ENCODE data around the gene RBM34.
"Not testable (repeated sequence)": the region's sequence is repeated elsewhere in the genome, so short reads cannot be mapped to it uniquely, and the experiment has no call there.

The RBM34 gene, protein sequence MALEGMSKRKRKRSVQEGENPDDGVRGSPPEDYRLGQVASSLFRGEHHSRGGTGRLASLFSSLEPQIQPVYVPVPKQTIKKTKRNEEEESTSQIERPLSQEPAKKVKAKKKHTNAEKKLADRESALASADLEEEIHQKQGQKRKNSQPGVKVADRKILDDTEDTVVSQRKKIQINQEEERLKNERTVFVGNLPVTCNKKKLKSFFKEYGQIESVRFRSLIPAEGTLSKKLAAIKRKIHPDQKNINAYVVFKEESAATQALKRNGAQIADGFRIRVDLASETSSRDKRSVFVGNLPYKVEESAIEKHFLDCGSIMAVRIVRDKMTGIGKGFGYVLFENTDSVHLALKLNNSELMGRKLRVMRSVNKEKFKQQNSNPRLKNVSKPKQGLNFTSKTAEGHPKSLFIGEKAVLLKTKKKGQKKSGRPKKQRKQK

DNA sequence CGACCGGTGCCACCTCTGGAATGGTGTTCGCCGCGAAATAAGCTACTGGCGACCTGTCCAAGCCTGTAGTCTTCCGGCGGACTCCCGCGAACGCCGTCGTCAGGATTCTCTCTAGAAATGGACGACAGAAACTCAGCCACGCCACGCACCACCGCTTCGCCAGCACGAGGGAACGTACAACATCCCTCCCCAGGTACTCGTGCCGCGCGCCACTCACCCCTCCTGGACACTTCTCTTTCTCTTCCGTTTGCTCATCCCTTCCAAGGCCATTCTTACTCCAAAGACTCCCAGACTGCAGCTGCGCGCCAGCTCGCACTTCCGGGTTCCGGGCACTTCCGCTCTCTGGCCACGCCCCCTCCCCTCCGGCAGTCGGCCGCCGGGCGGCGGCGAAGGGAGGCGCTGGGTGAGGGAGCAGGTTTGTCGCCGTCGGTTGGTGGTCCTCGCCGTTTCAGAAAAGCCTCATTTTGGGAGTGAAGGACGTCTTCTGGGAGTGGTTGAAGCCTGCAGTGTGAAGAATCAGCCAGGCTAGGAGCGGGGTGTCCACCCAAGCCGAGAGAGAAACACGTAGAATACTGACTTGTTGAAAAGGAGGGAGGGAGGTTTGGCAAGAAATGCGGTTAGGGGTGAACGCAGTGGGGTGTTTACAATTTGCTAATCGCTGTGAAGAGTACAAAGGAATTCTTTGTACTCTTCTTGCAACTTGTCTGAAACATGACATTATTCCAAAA lies at the start of gene RBM34:
TSS of gene RBM34 (minus strand) at position 294 of the 728 bp plus-strand sequence. CDS start at position 270, 24 bp downstream.
- Histone ChIP-seq H3K27ac (ENCODE audit: low read depth, low read length) (peak within 1 kb of the TSS; percentile 56; the same call in 1 of the 2 replicates), H3K9ac (ENCODE audit: low read length) (peak within 1 kb of the TSS; percentile 90), H3K4me3 (ENCODE audit: low read depth, low read length) (peak within 1 kb of the TSS; percentile 95), H3K4me1 (ENCODE audit: control insufficient read depth, insufficient read depth, low read length) (0 out of 2 replicates have a peak, but pooled peaks cover 8% of the 10 kb centered on the region), H3K36me3 (ENCODE audit: control insufficient read depth, insufficient read depth, low read length) (peaks cover 38% of the 10 kb centered on the region), H3K27me3 (ENCODE audit: control insufficient read depth, insufficient read depth, low read length) (no peaks in the 10 kb centered on the region), H3K9me3 (ENCODE audit: control insufficient read depth, insufficient read depth, low read depth, low read length) (no peaks in the 10 kb centered on the region)

GRCh38 chr1:235207209-235207565 lies 46.1 kb upstream of the RBM34 start:
- H3K4me1 ChIP-seq (ENCODE audit: control insufficient read depth, insufficient read depth, low read length) = no peaks in the 10 kb centered on the region; the same call in 1 of the 2 replicates
- peaks cover 35% of the 10 kb centered on the region for H3K36me3 ChIP-seq (ENCODE audit: control insufficient read depth, insufficient read depth, low read length)
- H3K4me3 ChIP-seq (ENCODE audit: low read depth, low read length) = no peak overlapping the region
- no peaks in the 10 kb centered on the region for H3K9me3 ChIP-seq (ENCODE audit: control insufficient read depth, insufficient read depth, low read depth, low read length)
- H3K9ac ChIP-seq (ENCODE audit: low read length) = no peak overlapping the region
- no peaks in the 10 kb centered on the region for H3K27me3 ChIP-seq (ENCODE audit: control insufficient read depth, insufficient read depth, low read length)
- no peak overlapping the region for H3K27ac ChIP-seq (ENCODE audit: low read depth, low read length)

- Histone ChIP-seq H3K27ac (ENCODE audit: low read depth, low read length) (peak overlapping the region; percentile 28; the same call in 1 of the 2 replicates), H3K36me3 (ENCODE audit: control insufficient read depth, insufficient read depth, low read length) (peaks cover 30% of the 10 kb centered on the region), H3K4me1 (ENCODE audit: control insufficient read depth, insufficient read depth, low read length) (no peaks in the 10 kb centered on the region; the same call in 1 of the 2 replicates), H3K27me3 (ENCODE audit: control insufficient read depth, insufficient read depth, low read length) (no peaks in the 10 kb centered on the region), H3K9ac (ENCODE audit: low read length) (no peak overlapping the region), H3K4me3 (ENCODE audit: low read depth, low read length) (no peak overlapping the region), H3K9me3 (ENCODE audit: control insufficient read depth, insufficient read depth, low read depth, low read length) (no peaks in the 10 kb centered on the region)
These were observed 45.6 kb upstream of the RBM34 start for GRCh38 chr1:235206533-235207208.

- H3K9ac ChIP-seq (ENCODE audit: low read length) = no peak overlapping the region
These were observed 44.6 kb upstream of the RBM34 start for GRCh38 chr1:235205687-235206086.

GRCh38 chr1:235203428-235203827 lies 42.4 kb upstream of the RBM34 start:
- H3K27ac ChIP-seq (ENCODE audit: low read depth, low read length) = no peak overlapping the region
- no peak overlapping the region for H3K9ac ChIP-seq (ENCODE audit: low read length)
- H3K36me3 ChIP-seq (ENCODE audit: control insufficient read depth, insufficient read depth, low read length) = peaks cover 9% of the 10 kb centered on the region
- H3K4me1 ChIP-seq (ENCODE audit: control insufficient read depth, insufficient read depth, low read length) = no peaks in the 10 kb centered on the region; the same call in 1 of the 2 replicates
- no peaks in the 10 kb centered on the region for H3K9me3 ChIP-seq (ENCODE audit: control insufficient read depth, insufficient read depth, low read depth, low read length)
- no peaks in the 10 kb centered on the region for H3K27me3 ChIP-seq (ENCODE audit: control insufficient read depth, insufficient read depth, low read length)
- no peak overlapping the region for H3K4me3 ChIP-seq (ENCODE audit: low read depth, low read length)

More at GRCh38 chr1:235205687-235206086, 44.6 kb upstream of the RBM34 start:
- no peak overlapping the region for H3K4me3 ChIP-seq (ENCODE audit: low read depth, low read length)
- no peak overlapping the region for H3K27ac ChIP-seq (ENCODE audit: low read depth, low read length)
- H3K36me3 ChIP-seq (ENCODE audit: control insufficient read depth, insufficient read depth, low read length) = peaks cover 24% of the 10 kb centered on the region
- no peaks in the 10 kb centered on the region for H3K9me3 ChIP-seq (ENCODE audit: control insufficient read depth, insufficient read depth, low read depth, low read length)
- H3K4me1 ChIP-seq (ENCODE audit: control insufficient read depth, insufficient read depth, low read length) = no peaks in the 10 kb centered on the region; the same call in 1 of the 2 replicates
- no peaks in the 10 kb centered on the region for H3K27me3 ChIP-seq (ENCODE audit: control insufficient read depth, insufficient read depth, low read length)

- H3K4me1 ChIP-seq (ENCODE audit: control insufficient read depth, insufficient read depth, low read length); H3K4me3 ChIP-seq (ENCODE audit: low read depth, low read length); H3K36me3 ChIP-seq (ENCODE audit: control insufficient read depth, insufficient read depth, low read length); H3K27me3 ChIP-seq (ENCODE audit: control insufficient read depth, insufficient read depth, low read length); H3K27ac ChIP-seq (ENCODE audit: low read depth, low read length); H3K9me3 ChIP-seq (ENCODE audit: control insufficient read depth, insufficient read depth, low read depth, low read length); H3K9ac ChIP-seq (ENCODE audit: low read length): not testable (repeated sequence)
These were observed 41.4 kb upstream of the RBM34 start for GRCh38 chr1:235202447-235202846.

GRCh38 chr1:235199441-235199840 lies 38.4 kb upstream of the RBM34 start:
- no peaks in the 10 kb centered on the region for H3K27me3 ChIP-seq (ENCODE audit: control insufficient read depth, insufficient read depth, low read length)
- no peaks in the 10 kb centered on the region for H3K9me3 ChIP-seq (ENCODE audit: control insufficient read depth, insufficient read depth, low read depth, low read length)
- H3K36me3 ChIP-seq (ENCODE audit: control insufficient read depth, insufficient read depth, low read length) = peaks cover 22% of the 10 kb centered on the region
- H3K9ac ChIP-seq (ENCODE audit: low read length) = no peak overlapping the region
- no peaks in the 10 kb centered on the region for H3K4me1 ChIP-seq (ENCODE audit: control insufficient read depth, insufficient read depth, low read length)
- peak overlapping the region; percentile 10; the same call in 1 of the 2 replicates for H3K27ac ChIP-seq (ENCODE audit: low read depth, low read length)
- H3K4me3 ChIP-seq (ENCODE audit: low read depth, low read length) = no peak overlapping the region

DNA sequence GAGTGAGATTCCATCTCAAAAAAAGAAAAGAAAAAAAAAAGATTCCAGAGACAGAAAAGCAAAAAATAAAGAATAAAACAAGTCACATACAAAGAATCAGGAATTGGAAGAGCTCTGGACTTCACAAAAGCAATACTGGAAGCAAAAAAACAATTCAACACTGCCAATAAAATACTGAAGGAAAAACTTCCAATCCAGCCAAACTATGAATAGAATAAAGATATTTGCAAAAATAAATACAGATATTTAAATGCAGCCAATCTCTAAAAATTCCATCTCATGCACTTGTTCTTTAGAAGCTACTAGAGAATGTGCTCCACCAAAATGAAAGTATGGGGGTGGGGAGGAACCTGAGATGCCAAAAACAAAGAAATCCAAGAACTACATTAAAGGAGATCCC lies 29.4 kb upstream of the RBM34 start:
- Histone ChIP-seq H3K4me3 (ENCODE audit: low read depth, low read length) (no peak overlapping the region), H3K27me3 (ENCODE audit: control insufficient read depth, insufficient read depth, low read length) (no peaks in the 10 kb centered on the region), H3K4me1 (ENCODE audit: control insufficient read depth, insufficient read depth, low read length) (no peaks in the 10 kb centered on the region), H3K9me3 (ENCODE audit: control insufficient read depth, insufficient read depth, low read depth, low read length) (no peaks in the 10 kb centered on the region), H3K36me3 (ENCODE audit: control insufficient read depth, insufficient read depth, low read length) (peaks cover 45% of the 10 kb centered on the region), H3K27ac (ENCODE audit: low read depth, low read length) (no peak overlapping the region), H3K9ac (ENCODE audit: low read length) (no peak overlapping the region)

DNA sequence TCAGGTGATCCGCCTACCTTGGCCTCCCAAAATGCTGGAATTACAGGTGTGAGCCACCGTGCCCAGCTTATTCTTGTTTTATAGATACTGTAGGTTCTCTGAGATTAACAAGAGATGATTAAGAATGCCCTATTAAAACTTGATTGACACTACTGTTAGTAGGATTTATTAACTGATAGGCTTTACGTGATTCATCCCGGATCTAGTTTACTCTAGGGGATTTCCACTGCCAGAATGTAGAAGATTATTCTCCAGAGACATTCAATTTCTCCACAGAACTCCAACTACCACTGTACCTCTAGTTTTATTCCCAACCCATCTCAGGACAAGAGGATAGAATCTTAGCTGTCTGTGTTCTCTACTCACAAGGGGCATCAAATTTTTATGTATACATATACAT lies 26.3 kb upstream of the RBM34 start:
- H3K4me3 ChIP-seq (ENCODE audit: low read depth, low read length) = no peak overlapping the region
- H3K27ac ChIP-seq (ENCODE audit: low read depth, low read length) = no peak overlapping the region
- no peaks in the 10 kb centered on the region for H3K27me3 ChIP-seq (ENCODE audit: control insufficient read depth, insufficient read depth, low read length)
- peaks cover 26% of the 10 kb centered on the region for H3K36me3 ChIP-seq (ENCODE audit: control insufficient read depth, insufficient read depth, low read length)
- no peaks in the 10 kb centered on the region for H3K9me3 ChIP-seq (ENCODE audit: control insufficient read depth, insufficient read depth, low read depth, low read length)
- no peak overlapping the region for H3K9ac ChIP-seq (ENCODE audit: low read length)
- no peaks in the 10 kb centered on the region for H3K4me1 ChIP-seq (ENCODE audit: control insufficient read depth, insufficient read depth, low read length)

DNA sequence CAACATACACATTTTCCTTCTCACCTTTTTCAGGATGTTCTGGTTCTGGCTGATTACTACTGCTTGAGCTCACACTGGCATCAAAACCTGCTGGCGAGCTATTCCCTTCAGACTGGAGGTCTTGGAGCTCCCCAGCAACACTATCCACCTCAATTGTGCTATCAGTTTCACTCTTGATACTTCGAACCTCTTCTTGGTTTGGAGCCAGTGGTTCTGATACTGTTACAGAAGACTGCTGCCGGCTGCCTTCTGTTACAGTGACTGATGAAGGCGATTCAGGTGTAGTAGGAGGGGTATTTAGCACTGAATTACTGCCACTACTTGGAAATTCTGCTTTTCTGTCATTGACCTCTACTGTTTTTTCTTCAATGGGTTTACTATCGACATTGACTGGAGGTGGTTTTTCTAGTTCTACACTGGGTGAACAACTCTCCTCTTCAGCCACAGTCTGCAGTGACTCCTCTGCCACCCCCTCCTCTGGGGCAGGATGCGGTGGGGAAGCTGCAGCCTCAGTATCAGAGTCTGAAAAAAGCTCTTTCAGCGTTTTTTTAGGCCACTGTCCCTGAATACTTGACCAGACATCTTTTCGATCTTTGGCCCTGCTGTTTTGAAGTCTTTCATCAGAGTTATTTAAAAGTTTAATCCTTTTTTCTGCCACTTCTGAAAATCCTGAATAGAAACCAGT lies 20.7 kb upstream of the RBM34 start:
- peaks cover 47% of the 10 kb centered on the region for H3K36me3 ChIP-seq (ENCODE audit: control insufficient read depth, insufficient read depth, low read length)
- H3K27me3 ChIP-seq (ENCODE audit: control insufficient read depth, insufficient read depth, low read length) = no peaks in the 10 kb centered on the region
- no peak overlapping the region for H3K4me3 ChIP-seq (ENCODE audit: low read depth, low read length)
- no peak overlapping the region for H3K27ac ChIP-seq (ENCODE audit: low read depth, low read length)
- H3K4me1 ChIP-seq (ENCODE audit: control insufficient read depth, insufficient read depth, low read length) = no peaks in the 10 kb centered on the region
- no peak overlapping the region for H3K9ac ChIP-seq (ENCODE audit: low read length)
- no peaks in the 10 kb centered on the region for H3K9me3 ChIP-seq (ENCODE audit: control insufficient read depth, insufficient read depth, low read depth, low read length)

All from HUES6 (cell line).